OCI-LY7 (cell line): ENCODE data around the gene EIF4G3.

Experiments used
- EZH2phosphoT487 ChIP-seq: fragments of 200-600 bp; sonication (generic); IDR thresholded peaks from 2 replicates; pipeline ENCODE4 v1.6.1; 2018; ENCODE audit warnings: low read depth, borderline replicate concordance, mild to moderate bottlenecking, mixed run types, antibody characterized with exemption, low read length, moderate library complexity, mixed read lengths
- TF ChIP-seq, protein P1 (sequence below): fragments of 200-600 bp; sonication (generic); conservative IDR thresholded peaks from 2 replicates; pipeline ENCODE4 v1.5.1; 2014; ENCODE audit warnings: mild to moderate bottlenecking, antibody characterized with exemption, low read length, moderate library complexity, mixed read lengths

DNA sequence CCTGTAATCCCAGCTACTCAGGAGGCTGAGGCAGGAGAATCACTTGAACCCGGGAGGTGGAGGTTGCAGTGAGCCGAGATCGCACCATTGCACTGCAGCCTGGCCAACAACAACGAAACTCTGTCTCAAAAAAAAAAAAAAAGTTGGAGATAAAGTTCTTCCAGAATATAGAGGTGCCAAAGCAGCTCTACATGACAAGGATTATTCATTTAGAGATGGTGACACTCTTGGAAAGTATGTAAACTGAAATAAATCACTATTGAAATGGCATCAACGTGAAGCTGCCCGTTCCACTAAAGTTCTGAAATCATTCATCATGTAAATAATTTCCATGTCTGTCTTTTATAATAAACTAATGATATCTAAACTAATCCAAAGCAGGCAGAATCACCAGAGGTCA lies 14.9 kb downstream of the EIF4G3 start:
- TF ChIP-seq, protein P1, sequence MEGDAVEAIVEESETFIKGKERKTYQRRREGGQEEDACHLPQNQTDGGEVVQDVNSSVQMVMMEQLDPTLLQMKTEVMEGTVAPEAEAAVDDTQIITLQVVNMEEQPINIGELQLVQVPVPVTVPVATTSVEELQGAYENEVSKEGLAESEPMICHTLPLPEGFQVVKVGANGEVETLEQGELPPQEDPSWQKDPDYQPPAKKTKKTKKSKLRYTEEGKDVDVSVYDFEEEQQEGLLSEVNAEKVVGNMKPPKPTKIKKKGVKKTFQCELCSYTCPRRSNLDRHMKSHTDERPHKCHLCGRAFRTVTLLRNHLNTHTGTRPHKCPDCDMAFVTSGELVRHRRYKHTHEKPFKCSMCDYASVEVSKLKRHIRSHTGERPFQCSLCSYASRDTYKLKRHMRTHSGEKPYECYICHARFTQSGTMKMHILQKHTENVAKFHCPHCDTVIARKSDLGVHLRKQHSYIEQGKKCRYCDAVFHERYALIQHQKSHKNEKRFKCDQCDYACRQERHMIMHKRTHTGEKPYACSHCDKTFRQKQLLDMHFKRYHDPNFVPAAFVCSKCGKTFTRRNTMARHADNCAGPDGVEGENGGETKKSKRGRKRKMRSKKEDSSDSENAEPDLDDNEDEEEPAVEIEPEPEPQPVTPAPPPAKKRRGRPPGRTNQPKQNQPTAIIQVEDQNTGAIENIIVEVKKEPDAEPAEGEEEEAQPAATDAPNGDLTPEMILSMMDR: no peak
- no peak for TF ChIP-seq EZH2phosphoT487
